ENCODE results near the gene THOC5.
"Not testable (repeated sequence)": the region's sequence is repeated elsewhere in the genome, so short reads cannot be mapped to it uniquely, and the experiment has no call there.

Gene THOC5

DNA sequence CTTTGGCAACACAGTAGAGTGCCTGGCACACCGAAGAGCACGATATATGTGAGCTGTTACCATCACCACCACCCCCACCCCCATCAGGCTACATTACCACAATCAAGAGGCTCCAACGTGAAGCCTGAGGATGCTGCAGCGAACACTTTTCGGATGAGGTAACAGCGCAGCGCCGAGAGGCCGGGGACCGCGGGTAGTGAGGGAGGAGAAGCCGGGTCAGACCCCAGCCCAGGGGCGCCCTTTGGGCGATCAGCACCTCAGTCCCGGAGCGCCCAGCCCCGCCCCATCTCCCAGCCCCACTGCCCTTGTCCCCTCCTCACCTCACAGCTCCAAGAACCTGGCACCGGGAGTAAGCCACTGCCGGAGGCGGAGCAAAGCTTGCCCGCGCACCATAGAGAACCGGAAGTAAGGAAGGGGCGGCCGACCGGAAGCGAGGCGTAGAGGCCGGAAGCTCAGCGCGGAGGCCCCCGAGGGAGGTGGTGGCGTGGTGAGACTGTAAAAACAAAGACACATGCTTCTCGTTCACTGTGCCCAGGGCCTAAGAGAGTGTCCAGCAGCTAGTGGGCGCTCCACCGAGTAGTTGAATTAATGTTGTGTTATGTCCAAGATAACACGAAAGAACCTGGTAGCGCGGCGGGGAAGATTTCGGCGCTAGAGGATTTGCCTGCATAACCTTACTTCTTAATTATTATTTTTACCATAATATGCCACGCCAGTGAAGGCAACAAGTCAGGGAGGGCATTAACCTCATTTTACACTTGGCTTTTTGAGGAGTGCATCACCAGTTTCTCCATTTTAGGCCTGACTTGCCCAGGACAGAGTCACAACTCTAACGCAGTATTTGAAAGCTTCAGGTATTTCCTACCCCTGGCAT, at the start of gene THOC5:
Gene THOC5 (minus strand): TSS at position 407 of the 874 bp plus-strand sequence. CDS start 4,610 bp downstream, outside the sequence.
- TF ChIP-seq, protein P1, sequence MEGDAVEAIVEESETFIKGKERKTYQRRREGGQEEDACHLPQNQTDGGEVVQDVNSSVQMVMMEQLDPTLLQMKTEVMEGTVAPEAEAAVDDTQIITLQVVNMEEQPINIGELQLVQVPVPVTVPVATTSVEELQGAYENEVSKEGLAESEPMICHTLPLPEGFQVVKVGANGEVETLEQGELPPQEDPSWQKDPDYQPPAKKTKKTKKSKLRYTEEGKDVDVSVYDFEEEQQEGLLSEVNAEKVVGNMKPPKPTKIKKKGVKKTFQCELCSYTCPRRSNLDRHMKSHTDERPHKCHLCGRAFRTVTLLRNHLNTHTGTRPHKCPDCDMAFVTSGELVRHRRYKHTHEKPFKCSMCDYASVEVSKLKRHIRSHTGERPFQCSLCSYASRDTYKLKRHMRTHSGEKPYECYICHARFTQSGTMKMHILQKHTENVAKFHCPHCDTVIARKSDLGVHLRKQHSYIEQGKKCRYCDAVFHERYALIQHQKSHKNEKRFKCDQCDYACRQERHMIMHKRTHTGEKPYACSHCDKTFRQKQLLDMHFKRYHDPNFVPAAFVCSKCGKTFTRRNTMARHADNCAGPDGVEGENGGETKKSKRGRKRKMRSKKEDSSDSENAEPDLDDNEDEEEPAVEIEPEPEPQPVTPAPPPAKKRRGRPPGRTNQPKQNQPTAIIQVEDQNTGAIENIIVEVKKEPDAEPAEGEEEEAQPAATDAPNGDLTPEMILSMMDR (IDR thresholded peaks at IDR 0.05; ENCODE audit: low read depth, low read length): peak; percentile 78
- DNase-seq (ENCODE audit: low read depth, low spot score): peak; percentile 96
- peak within 1 kb of the TSS; percentile 69 for H3K4me3 ChIP-seq (ENCODE audit: low read depth, low read length)
- in situ Hi-C loops (cut with HindIII; ENCODE audit: low sequenced_read_pairs): no loop called here

DNA sequence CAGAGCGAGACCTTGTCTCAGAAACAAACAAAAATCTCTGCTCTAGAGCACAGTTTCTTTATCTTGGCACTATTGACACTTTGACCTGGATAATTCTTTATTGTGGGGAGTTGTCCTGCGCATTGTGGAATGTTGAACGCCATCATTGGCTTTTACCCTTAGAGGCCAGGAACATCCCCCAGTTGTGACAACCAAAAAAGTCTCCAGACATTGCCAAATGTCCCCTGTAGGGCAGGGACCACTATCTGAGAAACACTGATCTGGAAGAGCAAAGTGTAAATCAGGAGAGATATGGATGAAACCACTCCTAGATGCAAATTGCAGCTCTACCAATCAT, 45.1 kb upstream of the THOC5 start:
- in situ Hi-C loops (cut with HindIII; ENCODE audit: low sequenced_read_pairs): no loop called here
- H3K4me3 ChIP-seq (ENCODE audit: low read depth, low read length): no peak overlapping the region
- TF ChIP-seq, protein P1 (IDR thresholded peaks at IDR 0.05; ENCODE audit: low read depth, low read length): no peak
- no peak for DNase-seq (ENCODE audit: low read depth, low spot score)

DNA sequence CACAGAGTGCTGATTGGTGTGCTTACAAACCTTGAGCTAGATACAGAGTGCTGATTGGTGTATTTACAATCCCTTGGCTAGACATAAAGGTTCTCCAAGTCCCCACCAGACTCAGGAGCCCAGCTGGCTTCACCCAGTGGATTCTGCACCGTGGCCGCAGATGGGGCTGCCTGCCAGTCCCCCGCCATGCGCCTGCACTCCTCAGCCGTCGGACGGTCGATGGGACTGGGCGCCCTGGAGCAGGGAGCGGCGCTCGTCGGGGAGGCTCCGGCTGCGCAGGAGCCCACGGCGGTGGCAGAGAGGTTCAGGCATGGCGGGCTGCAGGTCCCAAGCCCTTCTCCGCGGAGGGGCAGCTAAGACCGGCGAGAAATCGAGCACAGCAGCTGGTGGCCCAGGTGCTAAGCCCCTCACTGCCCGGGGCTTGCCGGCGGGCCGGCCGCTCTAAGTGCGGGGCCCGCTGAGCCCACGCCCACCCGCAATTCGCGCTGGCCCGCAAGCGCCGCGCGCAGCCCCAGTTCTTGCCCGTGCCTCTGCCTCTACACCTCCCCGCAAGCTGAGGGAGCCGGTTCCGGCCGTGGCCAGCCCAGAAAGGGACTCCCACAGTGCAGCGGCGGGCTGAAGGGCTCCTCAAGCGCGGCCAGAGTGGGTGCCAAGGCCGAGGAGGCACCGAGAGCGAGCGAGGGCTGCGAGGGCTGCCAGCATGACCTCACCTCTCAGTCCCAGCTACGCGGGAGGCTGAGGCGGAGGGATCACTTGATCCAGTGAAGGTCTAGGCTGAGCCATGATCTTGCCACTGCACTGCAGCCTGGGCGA, 44.5 kb upstream of the THOC5 start:
- not testable (repeated sequence) for H3K4me3 ChIP-seq (ENCODE audit: low read depth, low read length)

DNA sequence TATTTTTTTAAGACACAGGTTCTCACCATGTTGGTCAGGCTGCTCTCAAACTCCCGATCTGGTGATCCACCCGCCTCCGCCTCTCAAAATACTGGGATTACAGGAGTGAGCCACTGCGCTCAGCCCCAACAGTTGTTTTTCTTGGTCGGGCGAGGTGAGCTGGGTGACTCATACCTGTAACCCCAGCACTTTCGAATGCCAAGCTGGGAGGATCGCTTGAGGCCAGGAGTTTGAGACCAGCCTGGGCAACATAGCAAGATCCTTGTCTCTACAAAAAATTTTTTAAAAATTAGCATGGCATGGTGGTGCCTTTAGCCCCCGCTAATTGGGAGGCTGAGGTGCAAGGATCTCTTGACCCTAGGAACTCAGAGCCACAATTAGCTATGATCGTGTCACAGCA, 42.9 kb upstream of the THOC5 start:
- H3K4me3 ChIP-seq (ENCODE audit: low read depth, low read length): no peak overlapping the region
- in situ Hi-C loops (cut with HindIII; ENCODE audit: low sequenced_read_pairs): no loop called here
- TF ChIP-seq, protein P1 (IDR thresholded peaks at IDR 0.05; ENCODE audit: low read depth, low read length): no peak
- no peak for DNase-seq (ENCODE audit: low read depth, low spot score)

More for the DNA sequence above, 44.5 kb upstream of the THOC5 start:
- DNase-seq (ENCODE audit: low read depth, low spot score); in situ Hi-C loops (cut with HindIII; ENCODE audit: low sequenced_read_pairs): not testable (repeated sequence)

DNA sequence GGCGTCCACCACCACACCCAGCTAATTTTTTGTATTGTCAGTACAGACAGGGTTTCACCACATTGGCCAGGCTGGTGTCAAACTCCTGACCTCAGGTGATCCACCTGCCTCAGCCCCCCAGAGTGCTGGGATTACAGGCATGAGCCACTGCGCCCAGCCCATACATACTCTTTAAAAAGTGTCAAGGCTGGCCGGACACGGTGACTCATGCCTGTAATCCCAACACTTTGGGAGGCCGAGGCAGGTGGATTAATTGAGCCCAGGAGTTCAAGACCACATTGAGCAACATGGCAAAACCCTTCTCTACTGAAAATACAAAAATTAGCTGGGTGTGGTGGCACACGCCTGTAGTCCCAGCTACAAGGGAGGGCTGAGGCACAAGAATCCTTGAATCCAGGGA, 40.9 kb upstream of the THOC5 start:
- in situ Hi-C loops (cut with HindIII; ENCODE audit: low sequenced_read_pairs); H3K4me3 ChIP-seq (ENCODE audit: low read depth, low read length); DNase-seq (ENCODE audit: low read depth, low spot score): not testable (repeated sequence)

DNA sequence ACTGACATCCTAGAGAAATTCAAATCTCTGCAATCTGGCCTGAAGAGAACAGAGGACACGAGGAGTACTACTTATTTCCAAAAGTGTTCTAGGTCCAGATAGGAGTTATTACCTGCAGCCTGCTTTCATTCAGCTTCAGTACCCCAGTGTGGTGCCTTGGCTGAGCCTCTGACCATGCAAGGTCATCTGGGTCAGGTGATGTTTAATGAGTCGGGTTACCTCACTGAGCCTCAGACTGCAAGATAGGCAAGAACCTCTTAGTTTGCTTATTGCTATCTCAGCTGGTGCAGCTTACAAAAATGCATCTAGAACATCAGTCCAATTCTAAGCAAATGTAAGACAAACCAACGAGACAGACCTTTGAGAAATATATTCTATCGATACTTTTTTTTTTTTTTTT, 40.4 kb upstream of the THOC5 start:
- in situ Hi-C loops (cut with HindIII; ENCODE audit: low sequenced_read_pairs): no loop called here
- TF ChIP-seq, protein P1 (IDR thresholded peaks at IDR 0.05; ENCODE audit: low read depth, low read length): no peak
- no peak for DNase-seq (ENCODE audit: low read depth, low spot score)
- no peak overlapping the region for H3K4me3 ChIP-seq (ENCODE audit: low read depth, low read length)

DNA sequence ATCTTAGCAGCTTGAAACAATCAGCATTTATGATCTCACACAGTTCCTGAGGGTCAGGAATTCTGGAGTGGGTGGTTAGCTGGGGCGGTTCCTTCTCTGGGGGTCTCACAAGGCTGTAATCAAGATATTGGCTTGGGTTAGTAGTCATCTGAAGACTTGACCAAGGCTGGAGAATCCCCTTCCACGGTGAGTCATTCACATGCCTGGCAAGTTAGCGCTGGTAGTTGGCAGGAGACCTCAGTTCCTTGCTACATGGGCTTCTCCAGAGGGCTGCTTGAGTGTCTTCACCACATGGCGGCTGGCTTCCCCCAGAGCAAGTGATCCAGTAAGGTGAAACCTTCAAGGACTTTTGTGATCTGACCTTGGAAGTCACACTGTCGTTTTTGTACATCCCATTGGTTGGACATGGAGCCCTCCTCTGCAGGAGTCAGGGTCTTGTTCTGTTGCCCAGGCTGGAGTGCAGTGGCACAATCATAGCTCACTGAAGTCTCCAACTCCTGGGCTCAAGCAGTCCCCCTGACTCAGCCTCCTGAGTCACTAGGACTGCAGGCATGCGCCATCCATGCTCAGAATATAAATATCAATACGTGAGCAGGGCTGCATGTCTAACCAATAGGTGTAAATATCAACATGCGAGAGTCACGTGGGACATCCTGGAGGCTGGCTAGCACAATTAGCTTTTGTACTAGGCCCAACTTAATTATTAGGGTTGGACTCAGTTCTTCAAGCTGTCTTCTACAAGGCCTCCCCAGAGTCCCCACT, 34.6 kb upstream of the THOC5 start:
- TF ChIP-seq, protein P1 (IDR thresholded peaks at IDR 0.05; ENCODE audit: low read depth, low read length): no peak
- H3K4me3 ChIP-seq (ENCODE audit: low read depth, low read length): no peak overlapping the region
- in situ Hi-C loops (cut with HindIII; ENCODE audit: low sequenced_read_pairs): no loop called here
- peak; percentile 80 for DNase-seq (ENCODE audit: low read depth, low spot score)

DNA sequence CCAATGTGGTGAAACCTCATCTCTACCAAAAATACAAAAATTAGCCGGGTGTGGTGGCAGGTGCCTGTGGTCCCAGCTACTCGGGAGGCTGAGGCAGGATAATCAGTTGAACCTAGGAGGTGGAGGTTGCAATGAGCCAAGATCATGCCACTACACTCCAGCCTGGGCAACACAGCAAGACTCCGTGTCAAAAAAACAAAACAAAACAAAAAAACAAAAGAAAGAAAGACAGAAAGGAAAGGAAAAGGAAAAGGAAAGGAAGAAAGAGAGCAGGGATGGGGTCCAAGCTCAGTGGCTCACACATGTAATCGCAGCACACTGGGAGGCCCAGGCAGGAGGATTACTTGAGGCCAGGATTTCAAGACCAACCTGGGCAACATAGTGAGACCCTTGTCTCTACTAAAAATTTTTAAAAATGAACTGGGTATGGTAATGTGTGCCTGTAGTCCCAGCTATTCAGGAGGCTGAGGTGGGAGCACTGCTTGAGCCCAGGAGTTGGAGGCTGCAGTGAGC, 32.7 kb upstream of the THOC5 start:
- H3K4me3 ChIP-seq (ENCODE audit: low read depth, low read length); in situ Hi-C loops (cut with HindIII; ENCODE audit: low sequenced_read_pairs); DNase-seq (ENCODE audit: low read depth, low spot score): not testable (repeated sequence)

Measured in astrocyte of the spinal cord (primary cell).